ENCODE results near the gene CHRM4.

The CHRM4 gene

DNA sequence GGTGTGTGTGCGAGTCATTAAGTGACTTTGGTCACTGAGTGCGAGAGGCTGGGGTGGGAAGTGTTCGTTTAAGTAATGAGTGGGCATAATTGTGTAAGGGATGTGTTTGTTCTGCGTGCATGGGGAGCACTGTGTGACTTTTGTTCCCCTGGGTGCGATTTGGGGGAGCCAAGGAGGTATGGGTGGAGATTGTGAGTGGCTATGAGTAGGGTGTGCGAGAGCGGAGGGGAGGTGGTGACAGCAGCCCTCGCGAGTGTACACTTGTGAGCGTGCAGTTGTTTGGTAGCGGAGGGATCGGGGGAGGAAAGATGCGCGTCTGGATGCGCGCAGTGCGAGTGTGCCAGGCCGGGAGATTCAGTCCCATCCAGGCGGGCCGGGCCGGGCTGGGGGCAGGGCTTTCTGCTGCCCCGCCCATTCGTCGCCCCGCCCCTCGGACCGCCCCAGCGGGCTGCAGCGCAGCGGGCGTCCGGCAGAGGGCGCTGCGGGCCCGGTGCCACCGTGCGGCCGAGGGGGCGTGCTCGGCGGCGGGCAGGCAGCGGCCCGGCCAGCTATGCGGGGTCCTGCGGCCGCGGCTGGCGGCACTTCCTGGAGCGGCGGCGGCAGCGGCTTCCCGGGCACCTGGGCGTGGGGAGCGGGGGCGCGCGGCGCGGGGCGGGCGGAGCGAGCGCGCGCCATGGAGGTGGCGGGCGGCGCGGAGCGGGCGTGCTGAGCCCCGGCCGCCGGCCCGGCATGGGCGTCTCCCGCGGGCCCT is 44.5 kb downstream of the CHRM4 start, which contains the start of gene DGKZ:
Gene DGKZ (plus strand): TSS at position 578 of the 751 bp plus-strand sequence. CDS start 197 bp downstream, outside the sequence.
- DNase-seq = peak; percentile 89 to 95

DNA sequence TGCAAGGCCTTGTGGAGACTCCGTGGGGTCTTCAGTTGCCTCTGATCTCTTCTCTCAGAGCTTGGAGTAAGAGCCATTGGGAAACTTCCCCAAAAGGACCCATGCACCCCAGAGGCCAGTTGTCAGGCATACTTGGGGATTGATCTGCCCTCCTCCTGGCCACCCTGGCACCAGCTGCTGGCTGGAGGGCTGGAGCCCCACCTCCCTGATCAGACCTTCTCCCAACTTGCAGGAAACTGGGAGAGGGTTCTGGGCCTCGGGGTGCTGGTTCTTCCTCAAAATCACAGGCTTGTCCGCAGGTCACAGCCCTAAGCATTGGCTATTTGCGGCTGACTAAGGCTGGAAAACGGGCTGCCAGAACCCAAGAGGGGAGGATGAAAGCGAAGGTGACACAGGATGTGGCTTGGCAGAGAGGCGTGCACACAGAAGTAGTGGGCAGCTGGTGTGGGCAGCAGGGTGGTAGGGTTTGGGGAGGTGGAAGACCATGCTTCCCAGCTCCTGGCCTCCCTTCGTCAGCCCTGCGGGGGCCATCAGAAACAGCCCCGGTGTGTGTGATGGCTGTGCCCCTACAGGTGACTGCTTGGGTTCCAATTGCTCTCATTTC is 45.6 kb downstream of the CHRM4 start:
- peak in 1 of 2 donors; percentile 44 for DNase-seq

GRCh38 chr11:46345131-46345597 is 46.4 kb downstream of the CHRM4 start:
- peak in 1 of 2 donors; percentile 33 for DNase-seq

DNA sequence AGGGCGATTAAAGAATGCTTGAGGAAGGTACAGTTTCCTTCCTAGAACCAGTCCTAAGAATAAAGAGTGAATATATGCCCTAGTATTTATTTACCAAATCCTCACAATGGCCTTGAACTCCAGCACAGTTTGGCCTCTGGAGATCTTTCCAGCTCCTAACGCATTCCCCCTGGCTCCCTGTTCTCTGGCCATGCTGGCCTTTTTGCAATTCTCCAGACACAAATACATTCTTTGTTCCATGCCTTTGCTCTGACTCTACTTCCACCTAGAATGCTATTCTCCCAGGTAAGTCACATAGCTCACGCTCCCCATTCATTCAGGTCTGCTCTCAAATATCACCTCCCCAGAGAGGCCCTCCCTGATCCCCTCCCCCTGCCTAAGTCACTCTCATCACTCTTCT is 48.1 kb downstream of the CHRM4 start:
- DNase-seq = no peak

GRCh38 chr11:46342239-46342638 is 49.3 kb downstream of the CHRM4 start:
- DNase-seq = no peak

- no peak for DNase-seq
These were observed 50.1 kb downstream of the CHRM4 start for GRCh38 chr11:46341454-46341853.

- no peak for DNase-seq
These were observed 51.8 kb downstream of the CHRM4 start for GRCh38 chr11:46339816-46340215.

GRCh38 chr11:46338988-46339666 is 52.4 kb downstream of the CHRM4 start:
- no peak for DNase-seq

GRCh38 chr11:46338636-46338987 is 53.0 kb downstream of the CHRM4 start:
- no peak for DNase-seq

GRCh38 chr11:46337626-46338345 is 53.8 kb downstream of the CHRM4 start:
- no peak for DNase-seq

DNA sequence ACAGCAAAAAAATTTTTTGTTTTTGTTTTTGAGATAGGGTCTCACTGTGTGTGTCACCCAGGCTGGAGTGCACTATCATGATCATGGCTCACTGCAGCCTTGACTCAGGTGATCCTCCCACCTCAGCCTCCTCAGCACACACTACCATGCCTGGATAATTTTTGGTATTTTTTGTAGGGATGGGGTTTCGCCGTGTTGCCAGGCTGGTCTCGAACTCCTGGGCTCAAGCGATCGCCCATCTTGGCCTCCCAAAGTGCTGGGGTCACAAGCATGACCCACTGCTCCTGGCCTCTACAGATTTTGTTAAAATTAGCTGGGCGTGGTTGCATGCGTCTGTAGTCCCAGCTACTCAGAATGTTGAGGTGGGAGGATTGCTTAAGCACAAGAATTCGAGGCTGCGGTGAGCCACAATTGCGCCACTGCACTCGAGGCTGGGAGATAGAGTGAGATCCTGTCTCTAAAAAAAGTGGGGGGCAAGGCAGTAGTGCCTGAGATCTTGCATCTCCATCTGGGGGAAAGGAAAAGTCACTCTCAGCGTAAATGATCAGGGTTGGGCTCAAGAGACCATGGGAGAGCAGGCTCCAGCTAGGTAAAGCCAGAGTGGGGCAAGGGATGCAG is 54.9 kb downstream of the CHRM4 start:
- peak in 1 of 2 donors; percentile 44 for DNase-seq

GRCh38 chr11:46335890-46336562 is 55.5 kb downstream of the CHRM4 start:
- DNase-seq = no peak

DNA sequence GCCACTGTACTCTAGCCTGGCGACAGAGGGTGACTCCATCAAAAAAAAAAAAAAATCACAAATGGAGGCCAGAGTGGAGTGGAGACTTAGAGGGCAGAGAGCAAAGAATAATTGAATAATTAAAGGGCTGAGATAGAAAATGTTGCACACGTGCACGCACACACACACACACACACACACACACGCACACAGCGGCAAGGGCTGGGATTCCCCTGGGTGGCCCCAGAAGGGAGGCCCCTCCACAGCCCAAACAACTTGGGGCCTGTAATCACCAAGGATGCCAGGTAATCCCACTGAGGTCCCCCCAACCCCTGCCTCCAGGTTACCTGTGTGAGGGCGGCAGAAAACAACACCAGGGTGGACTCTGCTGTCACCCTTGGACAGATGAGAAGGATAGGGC is 56.3 kb downstream of the CHRM4 start:
- DNase-seq = no peak

DNA sequence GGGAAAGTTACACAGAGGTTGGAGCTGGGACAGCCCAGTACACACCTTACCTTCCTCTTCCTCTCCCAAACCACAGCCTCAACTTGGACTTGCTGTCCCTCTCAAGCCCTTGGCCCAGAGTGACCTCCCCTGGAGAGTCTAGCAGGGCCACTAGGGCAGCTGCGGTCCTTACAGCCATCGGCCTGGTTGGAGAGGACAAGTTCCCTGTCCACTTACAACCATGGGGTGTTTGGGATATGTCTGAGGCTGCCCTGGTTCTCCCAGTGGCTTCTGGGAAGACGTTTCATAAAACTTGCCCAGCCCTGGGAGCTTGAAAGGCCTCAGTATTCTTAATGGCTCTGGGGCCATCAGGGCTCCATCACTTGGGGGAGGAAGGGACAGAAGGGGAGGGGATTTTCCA is 57.4 kb downstream of the CHRM4 start:
- no peak for DNase-seq
